ENCODE data around the gene PROCR. TPM values are rescaled to one million over a fixed set of nuclear protein-coding genes. Genes with fewer than 3 reads are reported as not detected.

Gene PROCR
- total and polyA plus RNA-seq, 9 of the 15 experiments (the other 6 are each of a cell fraction or from before 2014, with no cell fraction given) = 1.6 to 7.1 (median 4.0) TPM

DNA sequence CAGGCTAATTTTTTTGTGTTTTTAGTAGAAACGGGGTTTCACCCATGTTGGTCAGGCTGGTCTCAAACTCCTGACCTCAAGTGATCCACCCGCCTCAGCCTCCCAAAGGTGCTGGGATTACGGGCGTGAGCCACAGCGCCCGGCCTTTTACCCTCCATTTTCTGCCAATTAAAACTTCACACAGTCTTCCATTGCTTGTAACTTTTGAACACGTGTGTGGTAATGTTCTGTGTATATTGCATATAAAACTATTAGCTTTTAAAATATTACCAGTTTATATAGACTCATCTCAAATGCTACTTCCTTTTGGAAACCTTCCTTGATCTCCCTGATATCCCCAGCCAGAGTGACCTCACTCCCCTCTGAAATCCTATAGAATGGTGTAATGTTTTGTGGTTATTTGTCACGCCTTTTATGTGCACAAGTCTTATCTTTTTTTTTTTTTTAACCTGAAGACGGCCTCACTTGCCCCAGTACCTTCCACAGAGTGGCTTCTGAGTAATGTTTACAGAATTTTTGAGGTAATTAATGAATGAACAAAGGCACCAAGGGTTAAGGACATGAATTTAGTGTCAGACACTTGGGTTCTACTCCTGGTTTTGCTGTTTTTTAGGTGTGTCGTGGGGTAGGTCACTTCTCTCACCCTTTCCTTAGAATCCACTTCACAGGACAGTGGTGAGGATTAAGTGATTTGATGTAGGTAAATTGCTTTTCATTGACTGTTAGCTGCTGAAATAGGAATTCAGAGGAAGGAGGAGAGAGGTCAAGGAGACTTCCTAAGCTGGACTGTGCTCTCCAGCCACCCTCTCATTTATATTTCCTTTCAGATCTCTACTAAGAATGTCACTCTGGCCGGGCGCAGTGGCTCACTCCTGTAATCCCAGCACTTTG, 43.4 kb downstream of the PROCR start (continued):
- TF ChIP-seq, protein P1, sequence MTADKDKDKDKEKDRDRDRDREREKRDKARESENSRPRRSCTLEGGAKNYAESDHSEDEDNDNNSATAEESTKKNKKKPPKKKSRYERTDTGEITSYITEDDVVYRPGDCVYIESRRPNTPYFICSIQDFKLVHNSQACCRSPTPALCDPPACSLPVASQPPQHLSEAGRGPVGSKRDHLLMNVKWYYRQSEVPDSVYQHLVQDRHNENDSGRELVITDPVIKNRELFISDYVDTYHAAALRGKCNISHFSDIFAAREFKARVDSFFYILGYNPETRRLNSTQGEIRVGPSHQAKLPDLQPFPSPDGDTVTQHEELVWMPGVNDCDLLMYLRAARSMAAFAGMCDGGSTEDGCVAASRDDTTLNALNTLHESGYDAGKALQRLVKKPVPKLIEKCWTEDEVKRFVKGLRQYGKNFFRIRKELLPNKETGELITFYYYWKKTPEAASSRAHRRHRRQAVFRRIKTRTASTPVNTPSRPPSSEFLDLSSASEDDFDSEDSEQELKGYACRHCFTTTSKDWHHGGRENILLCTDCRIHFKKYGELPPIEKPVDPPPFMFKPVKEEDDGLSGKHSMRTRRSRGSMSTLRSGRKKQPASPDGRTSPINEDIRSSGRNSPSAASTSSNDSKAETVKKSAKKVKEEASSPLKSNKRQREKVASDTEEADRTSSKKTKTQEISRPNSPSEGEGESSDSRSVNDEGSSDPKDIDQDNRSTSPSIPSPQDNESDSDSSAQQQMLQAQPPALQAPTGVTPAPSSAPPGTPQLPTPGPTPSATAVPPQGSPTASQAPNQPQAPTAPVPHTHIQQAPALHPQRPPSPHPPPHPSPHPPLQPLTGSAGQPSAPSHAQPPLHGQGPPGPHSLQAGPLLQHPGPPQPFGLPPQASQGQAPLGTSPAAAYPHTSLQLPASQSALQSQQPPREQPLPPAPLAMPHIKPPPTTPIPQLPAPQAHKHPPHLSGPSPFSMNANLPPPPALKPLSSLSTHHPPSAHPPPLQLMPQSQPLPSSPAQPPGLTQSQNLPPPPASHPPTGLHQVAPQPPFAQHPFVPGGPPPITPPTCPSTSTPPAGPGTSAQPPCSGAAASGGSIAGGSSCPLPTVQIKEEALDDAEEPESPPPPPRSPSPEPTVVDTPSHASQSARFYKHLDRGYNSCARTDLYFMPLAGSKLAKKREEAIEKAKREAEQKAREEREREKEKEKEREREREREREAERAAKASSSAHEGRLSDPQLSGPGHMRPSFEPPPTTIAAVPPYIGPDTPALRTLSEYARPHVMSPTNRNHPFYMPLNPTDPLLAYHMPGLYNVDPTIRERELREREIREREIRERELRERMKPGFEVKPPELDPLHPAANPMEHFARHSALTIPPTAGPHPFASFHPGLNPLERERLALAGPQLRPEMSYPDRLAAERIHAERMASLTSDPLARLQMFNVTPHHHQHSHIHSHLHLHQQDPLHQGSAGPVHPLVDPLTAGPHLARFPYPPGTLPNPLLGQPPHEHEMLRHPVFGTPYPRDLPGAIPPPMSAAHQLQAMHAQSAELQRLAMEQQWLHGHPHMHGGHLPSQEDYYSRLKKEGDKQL (CRISPR knock-in tag; IDR thresholded peaks at IDR 0.05; ENCODE audit: borderline replicate concordance) = no peak
- TF ChIP-seq CHD4 (IDR thresholded peaks at IDR 0.05; ENCODE audit: insufficient read depth, insufficient replicate concordance, low read depth, low read length, poor library complexity, severe bottlenecking) = no peak
- 0 out of 2 replicates have a peak, but pooled peaks have one; percentile 13 for TF ChIP-seq CREB1 (IDR thresholded peaks at IDR 0.05)
- no peak for TF ChIP-seq CREB1 (CRISPR knock-in tag; IDR thresholded peaks at IDR 0.05)
- no peak for TF ChIP-seq ZNF232 (CRISPR knock-in tag; IDR thresholded peaks at IDR 0.05)
- TF ChIP-seq, protein P2, sequence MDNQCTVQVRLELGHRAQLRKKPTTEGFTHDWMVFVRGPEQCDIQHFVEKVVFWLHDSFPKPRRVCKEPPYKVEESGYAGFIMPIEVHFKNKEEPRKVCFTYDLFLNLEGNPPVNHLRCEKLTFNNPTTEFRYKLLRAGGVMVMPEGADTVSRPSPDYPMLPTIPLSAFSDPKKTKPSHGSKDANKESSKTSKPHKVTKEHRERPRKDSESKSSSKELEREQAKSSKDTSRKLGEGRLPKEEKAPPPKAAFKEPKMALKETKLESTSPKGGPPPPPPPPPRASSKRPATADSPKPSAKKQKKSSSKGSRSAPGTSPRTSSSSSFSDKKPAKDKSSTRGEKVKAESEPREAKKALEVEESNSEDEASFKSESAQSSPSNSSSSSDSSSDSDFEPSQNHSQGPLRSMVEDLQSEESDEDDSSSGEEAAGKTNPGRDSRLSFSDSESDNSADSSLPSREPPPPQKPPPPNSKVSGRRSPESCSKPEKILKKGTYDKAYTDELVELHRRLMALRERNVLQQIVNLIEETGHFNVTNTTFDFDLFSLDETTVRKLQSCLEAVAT (IDR thresholded peaks at IDR 0.05) = 0 out of 4 replicates have a peak, but pooled peaks of 1 of the 2 experiments have one; percentile 20
- TF ChIP-seq MTF1 (CRISPR knock-in tag; IDR thresholded peaks at IDR 0.05; ENCODE audit: borderline replicate concordance) = no peak
- peak; percentile 53 for TF ChIP-seq FOSL1 (tag; conservative IDR thresholded peaks at IDR 0.05)
- TF ChIP-seq, protein P3, sequence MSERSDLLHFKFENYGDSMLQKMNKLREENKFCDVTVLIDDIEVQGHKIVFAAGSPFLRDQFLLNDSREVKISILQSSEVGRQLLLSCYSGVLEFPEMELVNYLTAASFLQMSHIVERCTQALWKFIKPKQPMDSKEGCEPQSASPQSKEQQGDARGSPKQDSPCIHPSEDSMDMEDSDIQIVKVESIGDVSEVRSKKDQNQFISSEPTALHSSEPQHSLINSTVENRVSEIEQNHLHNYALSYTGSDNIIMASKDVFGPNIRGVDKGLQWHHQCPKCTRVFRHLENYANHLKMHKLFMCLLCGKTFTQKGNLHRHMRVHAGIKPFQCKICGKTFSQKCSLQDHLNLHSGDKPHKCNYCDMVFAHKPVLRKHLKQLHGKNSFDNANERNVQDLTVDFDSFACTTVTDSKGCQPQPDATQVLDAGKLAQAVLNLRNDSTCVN (CRISPR knock-in tag; IDR thresholded peaks at IDR 0.05) = no peak
- TF ChIP-seq ZNF3 (CRISPR knock-in tag; IDR thresholded peaks at IDR 0.05) = no peak
- TF ChIP-seq ARID1B (IDR thresholded peaks at IDR 0.05) = peak; percentile 56
- no peak for TF ChIP-seq KHSRP (IDR thresholded peaks at IDR 0.05)
- no peak for TF ChIP-seq BHLHE40 (IDR thresholded peaks at IDR 0.05; ENCODE audit: low read length)
- TF ChIP-seq ZFX (CRISPR knock-in tag; IDR thresholded peaks at IDR 0.05) = no peak
- no peak for TF ChIP-seq THRAP3 (IDR thresholded peaks at IDR 0.05; ENCODE audit: borderline replicate concordance)
- no peak for TF ChIP-seq NFE2 (IDR thresholded peaks at IDR 0.05; ENCODE audit: low read depth)
- TF ChIP-seq SMARCC2 (IDR thresholded peaks at IDR 0.05; ENCODE audit: low read depth) = peak; percentile 27; the same call in 1 of the 2 replicates
- TF ChIP-seq ZNF384 (IDR thresholded peaks at IDR 0.05; ENCODE audit: low read depth, low read length) = peak; percentile 88
- TF ChIP-seq ESRRA (IDR thresholded peaks at IDR 0.05; ENCODE audit: borderline replicate concordance, low read depth) = peak; percentile 21; the same call in 1 of the 2 replicates
